ENCODE data around the gene FIBCD1.

Gene FIBCD1

GRCh38 chr9:130927338-130927737, 11.7 kb downstream of the FIBCD1 start:
- FAIRE-seq: no peak
- no peak for DNase-seq (ENCODE audit: insufficient read length, low spot score)

GRCh38 chr9:130925050-130925678, 13.9 kb downstream of the FIBCD1 start:
- DNase-seq (ENCODE audit: insufficient read length, low spot score): no peak
- FAIRE-seq: no peak
- TF ChIP-seq POLR2AphosphoS5 (IDR thresholded peaks at IDR 0.05; ENCODE audit: low read depth, low read length): no peak
- TF ChIP-seq POU2F2 (IDR thresholded peaks at IDR 0.05; ENCODE audit: low read depth, low read length): no peak
- no peak for TF ChIP-seq TAF1 (IDR thresholded peaks at IDR 0.05; ENCODE audit: low read depth, low read length)
- TF ChIP-seq POLR2A (IDR thresholded peaks at IDR 0.05; ENCODE audit: low read depth, low read length): no peak
- no peak for TF ChIP-seq PAX5 (IDR thresholded peaks at IDR 0.05; ENCODE audit: insufficient read depth, low read length, severe bottlenecking)
- TF ChIP-seq SPI1 (IDR thresholded peaks at IDR 0.05; ENCODE audit: low read depth, low read length): no peak

More at GRCh38 chr9:130927338-130927737, 11.7 kb downstream of the FIBCD1 start:
- TF ChIP-seq TAF1 (IDR thresholded peaks at IDR 0.05; ENCODE audit: low read depth, low read length): no peak
- TF ChIP-seq POLR2A (IDR thresholded peaks at IDR 0.05; ENCODE audit: low read depth, low read length): no peak
- TF ChIP-seq POU2F2 (IDR thresholded peaks at IDR 0.05; ENCODE audit: low read depth, low read length): no peak
- no peak for TF ChIP-seq PAX5 (IDR thresholded peaks at IDR 0.05; ENCODE audit: insufficient read depth, low read length, severe bottlenecking)
- TF ChIP-seq SPI1 (IDR thresholded peaks at IDR 0.05; ENCODE audit: low read depth, low read length): no peak
- TF ChIP-seq POLR2AphosphoS5 (IDR thresholded peaks at IDR 0.05; ENCODE audit: low read depth, low read length): no peak

GRCh38 chr9:130924448-130924788, 14.6 kb downstream of the FIBCD1 start:
- TF ChIP-seq POLR2A (IDR thresholded peaks at IDR 0.05; ENCODE audit: low read depth, low read length): no peak
- no peak for TF ChIP-seq PAX5 (IDR thresholded peaks at IDR 0.05; ENCODE audit: insufficient read depth, low read length, severe bottlenecking)
- TF ChIP-seq SPI1 (IDR thresholded peaks at IDR 0.05; ENCODE audit: low read depth, low read length): no peak
- no peak for TF ChIP-seq POU2F2 (IDR thresholded peaks at IDR 0.05; ENCODE audit: low read depth, low read length)
- no peak for TF ChIP-seq POLR2AphosphoS5 (IDR thresholded peaks at IDR 0.05; ENCODE audit: low read depth, low read length)
- no peak for TF ChIP-seq TAF1 (IDR thresholded peaks at IDR 0.05; ENCODE audit: low read depth, low read length)
- FAIRE-seq (no peak), DNase-seq (ENCODE audit: insufficient read length, low spot score) (no peak)

GRCh38 chr9:130923611-130924447, 15.2 kb downstream of the FIBCD1 start:
- no peak for DNase-seq (ENCODE audit: insufficient read length, low spot score)
- TF ChIP-seq POU2F2 (IDR thresholded peaks at IDR 0.05; ENCODE audit: low read depth, low read length) (no peak), TAF1 (IDR thresholded peaks at IDR 0.05; ENCODE audit: low read depth, low read length) (no peak), POLR2AphosphoS5 (IDR thresholded peaks at IDR 0.05; ENCODE audit: low read depth, low read length) (no peak), POLR2A (IDR thresholded peaks at IDR 0.05; ENCODE audit: low read depth, low read length) (no peak), SPI1 (IDR thresholded peaks at IDR 0.05; ENCODE audit: low read depth, low read length) (no peak), PAX5 (IDR thresholded peaks at IDR 0.05; ENCODE audit: insufficient read depth, low read length, severe bottlenecking) (no peak)
- FAIRE-seq: no peak

DNA sequence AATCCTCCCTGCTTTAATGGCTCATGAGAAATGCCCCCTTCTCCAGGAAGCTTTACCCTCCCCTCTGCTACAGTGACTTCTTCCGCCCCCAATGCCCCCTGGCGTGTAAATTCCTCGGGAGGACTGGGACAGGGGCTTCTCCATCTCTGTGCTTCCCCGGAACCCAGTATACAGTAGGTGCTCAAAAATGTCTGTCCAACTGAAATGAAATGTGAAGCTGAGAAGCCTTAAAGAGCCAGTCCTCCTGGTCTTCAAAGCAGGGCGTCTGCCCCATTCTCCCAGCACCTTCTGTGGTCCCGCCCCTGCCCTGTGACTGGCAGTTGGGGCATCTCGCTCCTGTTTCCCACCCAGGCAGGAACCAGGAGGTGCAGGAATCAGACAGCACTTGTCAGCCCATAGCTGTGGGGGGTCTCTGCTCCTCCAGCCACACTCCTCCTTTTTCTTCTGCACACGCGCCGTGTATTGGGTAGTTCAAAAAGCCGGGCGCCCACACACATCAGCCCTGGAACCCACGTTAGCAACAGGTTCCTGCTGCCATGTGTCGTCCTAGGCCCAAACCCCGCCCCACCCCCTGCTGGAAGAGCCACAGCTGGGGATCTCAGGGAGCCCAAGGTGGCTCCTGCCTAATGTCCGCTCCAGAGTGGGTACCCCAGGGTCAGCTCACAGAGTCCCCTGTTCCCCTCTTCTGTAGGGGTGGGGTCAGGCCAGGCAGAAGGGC, 16.0 kb downstream of the FIBCD1 start:
- TF ChIP-seq PAX5 (IDR thresholded peaks at IDR 0.05; ENCODE audit: insufficient read depth, low read length, severe bottlenecking) (no peak), SPI1 (IDR thresholded peaks at IDR 0.05; ENCODE audit: low read depth, low read length) (no peak), POLR2AphosphoS5 (IDR thresholded peaks at IDR 0.05; ENCODE audit: low read depth, low read length) (no peak)
- FAIRE-seq: no peak
- DNase-seq (ENCODE audit: insufficient read length, low spot score): no peak

DNA sequence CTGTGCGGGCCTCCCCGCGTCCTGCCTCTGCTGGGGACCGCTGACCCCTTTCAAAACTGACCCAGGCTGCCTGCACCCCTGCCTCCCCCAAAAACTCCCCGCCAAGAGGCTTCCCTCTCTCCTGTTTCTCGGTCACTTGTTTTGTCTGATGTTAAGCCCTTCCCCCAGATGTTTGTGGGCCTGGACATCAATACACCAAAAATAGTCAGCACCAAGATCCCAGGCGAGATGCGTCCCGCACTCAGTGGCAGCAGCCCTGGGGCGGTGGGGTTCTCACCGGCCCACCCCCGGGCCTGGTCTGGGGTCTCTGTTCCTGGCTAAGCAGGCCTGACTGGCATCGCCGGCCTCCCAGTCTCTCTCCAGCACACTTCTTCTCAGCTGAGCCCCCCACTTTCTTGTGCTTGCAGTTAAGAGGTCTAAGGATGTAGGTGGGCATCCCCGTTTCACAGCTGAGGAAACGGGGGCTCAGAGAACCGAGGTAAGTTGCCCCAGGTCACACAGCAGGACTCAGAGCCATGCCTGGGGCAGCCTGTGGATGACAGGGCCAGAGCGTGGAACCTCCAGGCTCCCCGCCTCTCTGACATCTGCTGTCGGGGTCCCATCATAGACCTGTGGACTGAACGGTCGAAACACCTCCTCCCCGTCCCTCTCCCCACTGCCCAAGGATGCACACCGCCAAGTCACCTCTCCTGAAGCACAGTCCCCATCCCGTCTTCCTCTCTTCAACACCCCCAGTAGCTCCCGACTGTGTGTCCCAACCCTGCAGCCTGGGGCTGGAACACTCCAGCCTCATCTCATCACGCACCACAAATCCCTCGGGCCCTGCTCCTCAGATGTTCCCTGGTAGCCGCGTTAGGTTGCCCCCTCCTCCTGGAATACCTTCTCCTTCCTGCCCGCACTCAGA, 16.8 kb downstream of the FIBCD1 start:
- TF ChIP-seq POLR2AphosphoS5 (IDR thresholded peaks at IDR 0.05; ENCODE audit: low read depth, low read length) (no peak), PAX5 (IDR thresholded peaks at IDR 0.05; ENCODE audit: insufficient read depth, low read length, severe bottlenecking) (no peak)
- FAIRE-seq (no peak), DNase-seq (ENCODE audit: insufficient read length, low spot score) (no peak)

- no peak for DNase-seq (ENCODE audit: insufficient read length, low spot score)
- TF ChIP-seq PAX5 (IDR thresholded peaks at IDR 0.05; ENCODE audit: insufficient read depth, low read length, severe bottlenecking): no peak
- no peak for TF ChIP-seq POLR2A (IDR thresholded peaks at IDR 0.05; ENCODE audit: low read depth, low read length)
- TF ChIP-seq POLR2AphosphoS5 (IDR thresholded peaks at IDR 0.05; ENCODE audit: low read depth, low read length): no peak
- no peak for TF ChIP-seq SPI1 (IDR thresholded peaks at IDR 0.05; ENCODE audit: low read depth, low read length)
- TF ChIP-seq POU2F2 (IDR thresholded peaks at IDR 0.05; ENCODE audit: low read depth, low read length): no peak
- TF ChIP-seq TAF1 (IDR thresholded peaks at IDR 0.05; ENCODE audit: low read depth, low read length): no peak
- no peak for FAIRE-seq
Observed at GRCh38 chr9:130921300-130921988, 17.6 kb downstream of the FIBCD1 start.

GRCh38 chr9:130920762-130921299, 18.2 kb downstream of the FIBCD1 start:
- DNase-seq (ENCODE audit: insufficient read length, low spot score) (no peak), FAIRE-seq (no peak)
- TF ChIP-seq POU2F2 (IDR thresholded peaks at IDR 0.05; ENCODE audit: low read depth, low read length): no peak
